Measurements from ENCODE around the gene KATNAL1. TPM values are rescaled to one million over a fixed set of nuclear protein-coding genes. Genes with fewer than 3 reads are reported as not detected.
A peak's percentile ranks its signal among the peaks of the same experiment; 100 is the strongest.

The KATNAL1 gene
- total RNA-seq, 1 donor from 2014 or later: 22.7 TPM

DNA sequence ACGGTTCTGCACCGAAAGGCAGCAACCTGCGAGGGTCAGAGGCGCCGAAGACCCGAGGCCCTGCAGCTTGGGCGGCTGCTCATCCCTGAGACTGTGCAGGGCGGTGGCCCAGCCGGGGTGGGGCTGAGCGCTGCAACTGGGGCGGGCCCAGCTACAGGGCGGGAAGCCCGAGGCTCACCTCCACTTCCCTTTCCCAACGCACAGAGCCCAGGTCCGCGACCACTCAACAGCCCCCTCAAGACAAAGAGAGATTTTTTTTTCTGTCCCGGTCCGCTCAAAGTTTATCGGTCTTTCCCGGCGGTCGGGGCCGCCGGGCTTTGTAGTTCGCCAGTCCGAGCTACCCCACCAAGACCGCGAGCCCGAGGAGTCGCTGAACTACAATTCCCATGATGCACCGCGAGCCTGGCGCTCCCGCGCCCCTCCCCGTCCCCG lies 573 bp downstream of the KATNAL1 start:
- Mint-ChIP-seq H3K36me3 (ENCODE audit: insufficient read depth) (no peaks in the 10 kb centered on the region), H3K4me3 (ENCODE audit: low read depth) (peak overlapping the region; percentile 82), H3K9me3 (ENCODE audit: low read depth) (no peaks in the 10 kb centered on the region), H3K4me1 (ENCODE audit: low read depth) (peaks cover 13% of the 10 kb centered on the region), H3K27me3 (peaks cover 4% of the 10 kb centered on the region), H3K27ac (peak overlapping the region; percentile 85)
- DNase-seq (ENCODE audit: low spot score, unreplicated experiment): peak; percentile 91
- TF ChIP-seq, protein P1, sequence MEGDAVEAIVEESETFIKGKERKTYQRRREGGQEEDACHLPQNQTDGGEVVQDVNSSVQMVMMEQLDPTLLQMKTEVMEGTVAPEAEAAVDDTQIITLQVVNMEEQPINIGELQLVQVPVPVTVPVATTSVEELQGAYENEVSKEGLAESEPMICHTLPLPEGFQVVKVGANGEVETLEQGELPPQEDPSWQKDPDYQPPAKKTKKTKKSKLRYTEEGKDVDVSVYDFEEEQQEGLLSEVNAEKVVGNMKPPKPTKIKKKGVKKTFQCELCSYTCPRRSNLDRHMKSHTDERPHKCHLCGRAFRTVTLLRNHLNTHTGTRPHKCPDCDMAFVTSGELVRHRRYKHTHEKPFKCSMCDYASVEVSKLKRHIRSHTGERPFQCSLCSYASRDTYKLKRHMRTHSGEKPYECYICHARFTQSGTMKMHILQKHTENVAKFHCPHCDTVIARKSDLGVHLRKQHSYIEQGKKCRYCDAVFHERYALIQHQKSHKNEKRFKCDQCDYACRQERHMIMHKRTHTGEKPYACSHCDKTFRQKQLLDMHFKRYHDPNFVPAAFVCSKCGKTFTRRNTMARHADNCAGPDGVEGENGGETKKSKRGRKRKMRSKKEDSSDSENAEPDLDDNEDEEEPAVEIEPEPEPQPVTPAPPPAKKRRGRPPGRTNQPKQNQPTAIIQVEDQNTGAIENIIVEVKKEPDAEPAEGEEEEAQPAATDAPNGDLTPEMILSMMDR (IDR thresholded peaks at IDR 0.05; ENCODE audit: unreplicated experiment): no peak

DNA sequence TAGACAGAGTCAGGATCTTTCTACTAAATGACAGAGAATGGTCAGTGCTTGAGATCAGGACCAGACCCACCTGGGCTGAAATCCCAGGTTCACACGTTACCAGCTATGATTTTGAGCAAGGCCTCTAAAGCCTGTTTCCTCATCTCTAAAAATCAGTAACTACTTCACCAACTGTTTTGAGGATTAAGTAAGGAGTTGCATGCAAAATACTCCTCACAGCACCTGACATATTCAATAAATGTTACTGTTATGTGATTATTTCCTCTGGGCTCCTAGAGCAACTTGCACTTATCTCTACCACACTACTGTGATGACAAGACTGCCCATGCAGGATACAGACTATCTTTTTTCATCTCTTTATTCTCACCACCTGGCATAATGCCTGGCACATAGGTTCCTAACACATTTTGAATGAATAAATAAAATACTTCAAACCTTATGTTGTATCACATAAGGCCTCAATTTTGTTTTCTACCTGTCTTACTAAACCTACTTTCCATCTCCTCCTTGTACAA lies 1.8 kb downstream of the KATNAL1 start:
- DNase-seq (ENCODE audit: low spot score, unreplicated experiment): no peak
- Mint-ChIP-seq H3K4me1 (ENCODE audit: low read depth) (peaks cover 13% of the 10 kb centered on the region), H3K27me3 (peaks cover 4% of the 10 kb centered on the region), H3K36me3 (ENCODE audit: insufficient read depth) (no peaks in the 10 kb centered on the region), H3K9me3 (ENCODE audit: low read depth) (no peaks in the 10 kb centered on the region), H3K4me3 (ENCODE audit: low read depth) (peak overlapping the region; percentile 10), H3K27ac (no peak overlapping the region)
- TF ChIP-seq, protein P1 (IDR thresholded peaks at IDR 0.05; ENCODE audit: unreplicated experiment): no peak

DNA sequence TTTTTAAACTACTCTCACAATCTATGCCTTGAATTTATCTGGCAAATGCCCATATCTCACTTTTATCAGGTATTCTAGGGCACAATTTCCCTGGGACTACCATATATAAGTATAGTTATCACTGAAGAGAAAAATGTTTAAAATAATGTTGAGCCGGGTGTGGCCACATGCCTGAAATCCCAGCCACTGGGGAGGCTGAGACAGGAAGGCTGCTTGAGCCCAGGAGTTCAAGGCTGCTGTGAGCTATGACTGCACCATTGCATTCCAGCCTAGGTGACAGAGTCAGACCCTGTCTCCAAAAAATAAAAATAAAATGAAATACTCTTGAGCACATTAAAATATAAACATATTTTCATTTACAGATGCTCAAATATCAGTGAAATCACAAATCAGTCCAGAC lies 4.1 kb downstream of the KATNAL1 start:
- Mint-ChIP-seq H3K9me3 (ENCODE audit: low read depth) (peaks cover 6% of the 10 kb centered on the region), H3K27me3 (no peaks in the 10 kb centered on the region), H3K4me3 (ENCODE audit: low read depth) (no peak overlapping the region), H3K4me1 (ENCODE audit: low read depth) (peaks cover 13% of the 10 kb centered on the region), H3K36me3 (ENCODE audit: insufficient read depth) (no peaks in the 10 kb centered on the region), H3K27ac (no peak overlapping the region)
- DNase-seq (ENCODE audit: low spot score, unreplicated experiment): no peak
- TF ChIP-seq, protein P1 (IDR thresholded peaks at IDR 0.05; ENCODE audit: unreplicated experiment): no peak

DNA sequence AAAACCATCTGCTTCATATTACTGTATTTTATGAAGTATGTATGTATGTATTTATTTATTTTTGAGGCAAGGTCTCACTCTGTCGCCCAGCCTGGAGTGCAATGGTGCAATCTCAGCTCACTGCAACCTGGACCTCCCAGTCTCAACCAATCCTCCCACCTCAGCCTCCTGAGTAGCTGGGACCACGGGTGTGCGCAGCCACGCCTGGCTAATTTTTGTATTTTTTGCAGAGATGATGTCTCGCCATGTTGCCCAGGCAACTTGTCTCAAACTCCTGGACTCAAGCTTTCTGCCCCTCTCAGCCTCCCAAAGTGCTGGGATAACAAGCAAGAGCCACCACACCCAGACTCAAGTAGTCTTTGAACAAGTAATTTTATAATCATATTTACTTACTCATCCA lies 5.5 kb downstream of the KATNAL1 start:
- peaks cover 13% of the 10 kb centered on the region for H3K4me1 Mint-ChIP-seq (ENCODE audit: low read depth)
- TF ChIP-seq, protein P1 (IDR thresholded peaks at IDR 0.05; ENCODE audit: unreplicated experiment): no peak
- H3K36me3 Mint-ChIP-seq (ENCODE audit: insufficient read depth): no peaks in the 10 kb centered on the region
- H3K27me3 Mint-ChIP-seq: no peaks in the 10 kb centered on the region
- DNase-seq (ENCODE audit: low spot score, unreplicated experiment): no peak
- no peak overlapping the region for H3K27ac Mint-ChIP-seq
- H3K4me3 Mint-ChIP-seq (ENCODE audit: low read depth): no peak overlapping the region
- H3K9me3 Mint-ChIP-seq (ENCODE audit: low read depth): peaks cover 8% of the 10 kb centered on the region

DNA sequence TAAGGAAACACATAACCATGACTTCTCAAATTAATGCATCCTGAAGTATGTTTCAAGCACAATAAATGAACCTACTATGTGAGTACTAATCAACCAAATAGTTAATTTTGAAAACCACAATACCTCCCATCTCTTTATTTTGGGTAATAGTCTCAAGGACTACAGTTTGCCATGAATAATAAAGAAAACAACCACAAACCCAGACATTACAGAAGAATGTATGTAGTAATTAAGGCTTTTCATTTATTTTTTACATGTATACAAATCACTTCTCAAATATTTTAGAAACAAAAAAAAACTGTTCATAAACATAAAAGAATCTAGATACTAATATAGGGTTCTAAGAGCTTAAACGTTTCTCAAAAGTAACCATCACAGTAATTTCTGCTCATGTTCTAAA lies 6.8 kb downstream of the KATNAL1 start:
- no peak for DNase-seq (ENCODE audit: low spot score, unreplicated experiment)
- no peaks in the 10 kb centered on the region for H3K27me3 Mint-ChIP-seq
- TF ChIP-seq, protein P1 (IDR thresholded peaks at IDR 0.05; ENCODE audit: unreplicated experiment): no peak
- no peak overlapping the region for H3K4me3 Mint-ChIP-seq (ENCODE audit: low read depth)
- H3K4me1 Mint-ChIP-seq (ENCODE audit: low read depth): peaks cover 10% of the 10 kb centered on the region
- H3K9me3 Mint-ChIP-seq (ENCODE audit: low read depth): peaks cover 8% of the 10 kb centered on the region
- H3K27ac Mint-ChIP-seq: no peak overlapping the region
- H3K36me3 Mint-ChIP-seq (ENCODE audit: insufficient read depth): no peaks in the 10 kb centered on the region
